HG03342 (cell line): ENCODE data around the gene STRBP.

Experiments used
- ATAC-seq: cut with Tn5 transposase; IDR thresholded peaks from one replicate; pipeline ENCODE4 v1.9.1; 2021; ENCODE audit warnings: mild to moderate bottlenecking, moderate library complexity; ENCODE audit not compliant: unreplicated experiment

STRBP gene

GRCh38 chr9:123105490-123105889 is 162.9 kb downstream of the STRBP start:
- ATAC-seq = no peak

GRCh38 chr9:123104807-123105206 is 163.6 kb downstream of the STRBP start:
- ATAC-seq = no peak

DNA sequence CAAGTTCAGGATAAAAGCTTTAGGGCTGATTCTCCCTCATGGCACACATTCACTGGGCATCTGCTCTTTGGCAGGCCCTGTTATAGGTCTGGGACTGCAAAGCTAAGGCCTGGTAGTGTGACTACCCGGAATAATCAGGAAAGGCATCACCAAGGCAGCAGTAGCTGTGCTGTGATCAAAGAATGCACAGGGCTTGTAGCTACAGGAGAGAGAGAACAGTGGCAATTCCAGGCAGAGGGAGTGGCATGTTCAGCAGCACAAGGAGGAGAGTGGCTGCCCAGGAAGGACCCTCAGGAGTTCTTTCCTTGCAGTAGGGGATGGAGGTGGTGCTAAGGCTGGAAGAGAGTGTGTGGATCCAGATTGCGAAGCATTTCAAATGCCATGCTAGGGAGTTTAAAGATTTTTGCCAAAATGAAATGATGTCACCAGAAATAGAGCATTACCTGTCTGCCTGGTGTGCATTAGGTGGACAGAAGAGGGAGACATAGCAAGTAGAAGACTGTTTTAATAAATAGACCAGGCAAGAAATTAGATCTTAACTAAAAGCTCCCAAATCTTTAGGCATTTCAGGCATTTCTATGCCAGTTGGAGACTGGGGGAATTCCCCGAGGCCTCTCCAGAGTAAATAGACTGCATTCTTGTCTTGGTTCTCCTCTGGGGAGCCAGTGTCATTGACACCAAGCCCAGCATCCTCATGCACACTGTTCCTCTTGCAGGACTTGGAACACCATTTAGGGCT is 165.8 kb downstream of the STRBP start:
- ATAC-seq = no peak

DNA sequence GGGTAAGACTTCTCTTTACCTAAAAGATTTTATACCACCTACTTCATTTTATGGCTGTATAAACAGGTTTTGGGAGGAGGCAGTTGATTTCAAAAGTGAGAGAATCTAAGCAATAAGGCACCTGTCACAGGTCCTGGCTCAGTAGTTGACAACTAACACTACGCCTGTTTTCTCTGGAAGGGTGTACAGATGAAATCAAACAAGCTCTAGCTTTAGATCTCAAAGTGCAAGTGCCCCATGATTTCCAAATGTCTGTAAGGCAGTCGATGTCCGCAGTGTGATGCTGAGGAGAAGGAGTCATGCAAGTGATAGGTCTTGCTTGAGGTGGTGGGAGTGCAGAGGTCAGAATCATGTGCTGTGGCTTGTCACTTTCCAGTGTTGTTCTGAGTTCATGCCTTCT is 168.8 kb downstream of the STRBP start:
- ATAC-seq = no peak

DNA sequence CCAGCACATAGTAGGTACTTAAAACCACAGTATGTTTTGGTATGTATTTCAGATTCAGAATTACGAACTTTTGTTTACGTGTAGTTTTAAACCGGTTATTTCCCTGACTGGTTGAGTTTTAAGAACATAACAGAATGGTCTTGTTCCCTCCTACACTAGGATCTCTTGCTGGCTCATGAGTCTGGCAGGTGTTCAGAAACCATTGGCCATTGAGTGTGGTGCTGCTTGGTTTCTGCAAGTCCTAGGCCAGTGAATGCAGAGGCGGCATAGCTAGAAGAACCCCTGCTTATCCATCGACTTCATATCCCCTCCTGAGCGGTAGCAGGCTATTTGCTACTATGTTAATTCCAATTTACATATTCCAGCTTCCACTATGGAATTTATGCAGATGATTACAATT is 169.3 kb downstream of the STRBP start:
- ATAC-seq = no peak

- no peak for ATAC-seq
Observed at GRCh38 chr9:123098096-123098459, 170.3 kb downstream of the STRBP start.

GRCh38 chr9:123097430-123098095 is 170.8 kb downstream of the STRBP start:
- ATAC-seq = no peak

GRCh38 chr9:123096987-123097386 is 171.4 kb downstream of the STRBP start:
- no peak for ATAC-seq

GRCh38 chr9:123093141-123093540 is 175.2 kb downstream of the STRBP start:
- no peak for ATAC-seq

DNA sequence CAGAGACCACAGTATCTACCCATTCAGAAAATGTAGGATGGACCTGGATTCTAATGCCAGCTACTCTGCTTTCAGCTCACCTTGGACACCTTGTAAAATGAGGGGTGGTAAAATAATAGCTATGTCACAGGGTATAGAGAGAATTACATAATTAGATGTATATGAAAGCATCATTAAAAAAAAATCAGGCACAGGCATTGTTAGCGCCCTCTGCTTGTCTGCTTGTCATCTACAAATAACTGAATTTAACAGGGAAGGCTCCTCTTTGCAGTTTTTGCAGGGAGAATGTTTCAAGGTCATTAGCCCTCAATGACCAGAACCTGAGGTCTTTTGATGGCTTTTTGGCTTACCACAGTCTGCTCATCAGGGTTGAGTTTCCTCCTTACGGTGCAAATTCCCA is 176.9 kb downstream of the STRBP start:
- ATAC-seq = no peak

GRCh38 chr9:123090956-123091355 is 177.4 kb downstream of the STRBP start:
- ATAC-seq = no peak

GRCh38 chr9:123090198-123090896 is 178.0 kb downstream of the STRBP start:
- ATAC-seq = no peak

DNA sequence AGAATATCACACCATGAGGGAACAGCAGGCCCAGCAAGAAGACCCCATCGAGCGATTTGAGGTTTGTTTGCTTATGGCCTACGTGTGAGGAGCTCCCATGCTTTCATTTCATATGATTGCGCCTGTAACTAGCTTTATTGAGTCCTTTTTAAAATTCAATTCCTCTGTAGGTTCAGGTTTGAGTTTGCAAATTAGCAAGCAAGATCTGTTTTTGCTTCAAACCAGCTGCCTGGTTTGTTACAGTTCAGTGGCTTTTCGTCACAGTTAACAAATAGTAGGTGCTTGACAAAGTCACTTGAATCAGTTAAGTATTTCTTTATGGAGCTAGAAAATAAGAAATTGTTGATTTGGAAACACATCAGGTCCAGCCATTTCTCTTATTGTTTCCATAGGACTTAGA is 178.6 kb downstream of the STRBP start:
- ATAC-seq = no peak

DNA sequence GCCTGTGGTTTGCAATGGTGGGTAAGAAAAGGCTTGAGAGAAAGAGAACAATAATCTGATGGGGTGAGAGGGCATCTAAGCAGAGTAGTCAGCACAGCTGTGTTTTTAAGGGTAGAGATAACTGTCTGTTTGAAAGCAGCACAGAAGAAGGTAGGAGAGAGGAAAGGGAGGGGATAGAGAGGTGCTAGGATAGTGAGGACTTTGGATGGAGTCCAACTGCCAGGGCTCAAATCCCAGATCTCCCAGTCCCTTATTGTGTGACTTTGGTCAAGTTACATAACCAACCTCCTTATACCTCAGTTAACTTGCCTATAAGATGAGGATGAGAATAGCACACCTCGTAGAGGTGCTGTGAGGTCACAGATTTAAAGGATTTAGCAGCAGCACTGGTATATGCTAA is 179.3 kb downstream of the STRBP start:
- no peak for ATAC-seq

- no peak for ATAC-seq
Observed at GRCh38 chr9:123087359-123087888, 181.0 kb downstream of the STRBP start.

DNA sequence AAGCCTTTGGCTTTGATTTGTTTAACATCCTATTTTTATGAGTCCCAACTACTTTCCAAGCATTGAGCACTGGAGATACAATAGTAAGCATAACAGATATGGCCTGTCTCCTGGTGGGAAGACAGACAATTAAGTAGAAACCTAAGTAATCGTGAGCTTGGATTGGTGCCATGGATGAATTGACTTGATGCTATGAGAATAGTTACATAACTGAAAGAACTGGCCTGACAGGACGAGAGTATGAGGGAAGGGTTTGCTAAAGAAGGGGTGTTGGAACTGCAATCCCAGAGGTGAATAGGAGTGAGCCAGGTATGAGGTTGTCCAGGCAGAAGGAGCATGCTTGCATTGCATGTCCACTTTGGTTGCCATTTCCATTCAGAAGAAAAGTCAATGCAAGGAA is 182.5 kb downstream of the STRBP start:
- no peak for ATAC-seq

GRCh38 chr9:123084256-123084655 is 184.1 kb downstream of the STRBP start:
- ATAC-seq = no peak

GRCh38 chr9:123083680-123084079 is 184.7 kb downstream of the STRBP start:
- ATAC-seq = no peak

DNA sequence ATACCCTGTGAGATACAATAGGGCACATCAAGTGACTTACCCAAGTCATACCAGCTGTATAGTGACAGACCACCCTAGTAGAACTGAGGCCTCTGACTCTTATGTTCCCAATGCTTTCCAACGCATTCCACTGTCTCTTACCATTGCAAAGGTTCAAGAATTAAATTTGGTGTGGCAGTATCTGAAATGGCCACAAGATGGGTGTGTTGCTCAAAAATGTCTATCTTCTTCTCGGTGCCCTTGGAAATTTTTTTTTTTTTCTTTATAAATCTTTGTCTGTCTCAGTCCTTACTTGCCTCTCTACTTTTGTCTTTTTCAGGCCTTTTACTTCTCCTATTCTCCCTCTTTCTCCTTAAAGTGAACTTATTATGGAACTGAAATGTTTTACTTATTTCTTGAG is 186.6 kb downstream of the STRBP start:
- no peak for ATAC-seq

DNA sequence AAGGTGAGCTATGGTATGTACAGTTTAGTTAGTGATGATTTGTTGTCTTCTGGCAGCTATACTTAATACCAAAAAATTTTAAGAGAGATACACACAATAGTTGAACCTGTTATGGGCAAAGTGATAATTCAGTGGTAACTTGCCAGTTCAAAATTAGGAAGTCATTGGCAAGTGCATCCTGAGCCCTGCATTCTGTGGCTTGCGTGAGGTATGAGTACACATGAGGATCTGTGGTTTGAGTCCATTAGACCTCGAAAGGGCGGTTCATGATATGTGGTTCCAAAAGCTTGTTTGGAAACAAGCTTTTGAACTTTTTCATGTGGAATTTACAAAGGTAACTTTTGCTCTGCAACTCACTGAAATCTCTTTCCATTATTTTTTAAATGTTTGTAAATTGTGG is 187.9 kb downstream of the STRBP start:
- ATAC-seq = no peak

GRCh38 chr9:123074628-123075027 is 193.8 kb downstream of the STRBP start:
- no peak for ATAC-seq

- no peak for ATAC-seq
Observed at GRCh38 chr9:123073991-123074422, 194.4 kb downstream of the STRBP start.
